H7 (cell line): Measurements from ENCODE around the gene STMN1. TPM values are rescaled to one million over a fixed set of nuclear protein-coding genes. Genes with fewer than 3 reads are reported as not detected.
"Not testable (repeated sequence)": the region's sequence is repeated elsewhere in the genome, so short reads cannot be mapped to it uniquely, and the experiment has no call there.

Experiments used
- DNase-seq: peaks from one replicate; pipeline ENCODE4 v3.0.0; 2012
- H3K27me3 ChIP-seq: 2 replicates; pipeline ENCODE4 v1.6.0; 2011; ENCODE audit warnings: mild to moderate bottlenecking, low read length; ENCODE audit not compliant: control insufficient read depth, insufficient read depth
- H3K36me3 ChIP-seq: replicated peaks from 2 replicates; pipeline ENCODE4 v1.5.1; 2011; ENCODE audit warnings: low read length; ENCODE audit not compliant: control insufficient read depth, insufficient read depth
- H3K4me3 ChIP-seq: 2 replicates; pipeline ENCODE4 v1.5.1; 2011; ENCODE audit warnings: low read depth, mild to moderate bottlenecking, control low read depth, low read length, moderate library complexity; ENCODE audit not compliant: insufficient read depth
- total RNA-seq: library from RNA; depleted of rRNA; stranded (reverse); fragments of >200 nt; shearing (Covaris generic); gene quantifications from 2 replicates; pipeline ENCODE4 v1.2.3, GENCODE V29; 2014; rRNA removed

Gene STMN1
- 388 and 484 TPM in 2 replicates for total RNA-seq

DNA sequence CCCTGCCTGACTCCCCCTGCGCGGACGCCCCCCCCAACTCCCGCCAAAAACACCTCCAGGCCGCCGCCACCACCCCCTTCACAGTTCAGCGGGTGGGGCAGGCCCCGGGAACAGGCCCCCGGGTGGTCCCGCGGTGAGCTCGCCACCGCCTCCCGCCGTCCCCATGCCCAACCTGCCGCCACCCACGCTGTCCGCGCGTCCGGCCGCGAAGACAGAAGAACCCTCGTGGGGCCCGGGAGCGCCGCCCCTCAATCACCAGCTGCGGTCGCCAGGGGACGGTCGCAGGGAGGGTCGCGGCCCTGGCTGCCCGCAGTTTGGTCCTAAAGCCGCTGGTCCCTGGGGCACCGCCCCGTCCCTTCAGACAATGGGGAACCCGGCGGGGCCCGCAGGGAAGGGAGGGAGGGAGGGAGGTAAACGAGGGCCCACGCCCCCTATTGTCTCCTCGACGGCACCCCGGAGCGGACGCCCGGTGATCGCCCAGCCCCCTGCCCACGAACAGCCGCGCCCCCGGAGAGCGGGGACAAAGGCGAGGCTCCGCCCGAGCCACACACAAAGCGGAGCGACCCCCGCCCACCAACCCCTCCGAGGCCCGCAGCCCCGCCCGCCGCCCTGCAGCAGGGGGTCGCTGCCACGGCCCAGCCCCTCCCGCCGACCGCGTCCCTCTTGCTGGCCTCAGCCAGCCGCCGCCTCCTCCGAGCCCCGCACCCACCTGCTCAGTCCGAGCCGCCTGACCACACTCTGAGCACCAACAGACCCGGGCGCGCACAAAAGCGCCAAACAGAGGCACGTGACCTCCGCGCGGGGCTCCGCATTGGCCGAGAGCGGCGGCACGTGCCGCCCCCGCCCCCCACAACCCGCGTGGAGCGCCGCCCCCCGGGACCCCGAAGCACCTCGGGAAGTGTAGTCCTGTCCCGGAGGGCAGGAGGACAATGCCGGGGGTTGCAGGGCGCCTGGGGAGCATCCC lies at the start of gene STMN1:
STMN1 (minus strand) TSS at position 740 of the 964 bp plus-strand sequence. CDS start 1,743 bp downstream, outside the sequence.
- H3K36me3 ChIP-seq: peaks cover 15% of the 10 kb centered on the region
- H3K4me3 ChIP-seq: peak within 1 kb of the TSS; percentile 90
- DNase-seq: peak; percentile 98
- H3K27me3 ChIP-seq: no peaks in the 10 kb centered on the region; the same call in 1 of the 2 replicates

DNA sequence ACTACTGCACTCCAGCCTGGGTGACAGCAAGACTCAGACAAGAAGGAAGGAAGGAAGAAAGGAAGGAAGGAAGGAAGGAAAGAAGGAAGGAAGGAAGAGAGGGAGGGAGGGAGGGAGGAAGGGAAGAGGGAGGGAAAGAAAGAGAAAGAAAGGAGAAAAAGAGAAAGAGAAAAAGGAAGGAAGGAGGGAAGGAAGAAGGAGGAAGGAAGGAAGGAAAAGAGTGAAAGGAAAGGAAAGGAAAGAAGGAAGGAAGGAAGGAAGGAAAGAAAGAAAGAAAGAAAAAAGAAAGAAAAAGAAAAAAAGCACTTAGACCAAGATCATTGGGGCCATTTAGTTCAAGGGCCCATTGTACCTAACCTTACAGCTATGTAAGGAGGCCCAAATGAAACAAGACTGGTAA lies 49.3 kb upstream of the STMN1 start:
- no peak for DNase-seq
- no peaks in the 10 kb centered on the region for H3K27me3 ChIP-seq
- no peaks in the 10 kb centered on the region; the same call in 1 of the 2 replicates for H3K36me3 ChIP-seq
- H3K4me3 ChIP-seq: no peak overlapping the region

DNA sequence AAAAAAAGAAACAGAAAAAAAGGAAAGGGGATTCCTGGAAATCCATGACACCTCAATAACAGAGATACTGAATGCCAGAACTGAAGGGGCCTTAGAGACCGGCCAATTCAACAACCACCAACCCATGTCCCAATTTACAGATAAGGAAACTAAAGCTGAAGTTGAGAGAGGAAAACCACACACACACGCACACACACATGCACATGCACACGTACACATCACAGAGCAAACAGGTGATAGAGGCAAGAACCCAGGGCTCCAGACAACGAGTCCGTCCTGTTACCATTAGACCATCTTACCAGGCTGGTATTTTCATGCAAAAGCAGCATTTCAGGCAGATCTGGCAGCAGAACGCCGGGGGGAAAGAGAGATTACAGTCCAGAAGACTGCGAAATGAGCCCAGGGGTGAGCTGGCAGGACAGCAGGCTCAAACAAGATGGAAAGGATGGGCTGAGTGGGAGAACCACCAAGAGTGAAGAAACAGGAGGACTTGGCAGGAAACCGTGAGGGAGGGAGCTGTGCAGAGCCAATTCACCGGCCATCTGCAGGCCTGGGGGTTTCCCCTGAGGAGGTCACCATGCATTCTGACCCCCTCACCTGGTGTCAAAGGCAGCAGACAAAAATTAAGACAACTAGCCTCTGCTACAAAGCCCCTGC lies 48.2 kb upstream of the STMN1 start:
- Histone ChIP-seq H3K36me3 (no peaks in the 10 kb centered on the region; the same call in 1 of the 2 replicates), H3K27me3 (no peaks in the 10 kb centered on the region), H3K4me3 (no peak overlapping the region)
- no peak for DNase-seq

DNA sequence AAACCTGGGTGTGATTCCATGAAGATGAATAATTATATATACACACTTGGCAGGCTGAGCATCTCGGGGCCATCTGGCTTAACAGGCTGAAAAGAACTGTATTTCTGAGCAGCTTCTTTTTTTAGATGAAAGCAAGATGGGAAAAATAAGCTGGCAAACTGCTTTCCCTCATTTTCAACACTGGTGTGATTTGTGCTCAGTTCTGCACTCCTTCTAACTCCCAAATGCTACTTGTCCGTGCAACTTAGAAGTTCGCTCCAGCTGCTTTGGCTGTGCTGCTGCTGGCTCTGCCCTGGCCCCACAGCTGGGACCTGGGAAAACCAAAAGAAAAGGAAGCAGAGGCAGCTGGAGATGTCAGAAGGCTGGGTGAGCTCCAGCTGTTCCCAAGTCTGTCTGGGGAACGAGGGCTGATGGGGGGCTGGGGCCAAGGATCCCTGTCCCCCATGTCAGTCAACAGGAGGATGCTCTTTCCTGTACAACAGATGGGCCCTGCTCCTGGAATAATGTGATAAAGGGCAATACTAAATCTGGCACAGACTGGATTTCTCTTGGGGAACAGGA lies 46.7 kb upstream of the STMN1 start:
- Histone ChIP-seq H3K36me3 (no peaks in the 10 kb centered on the region), H3K4me3 (no peak overlapping the region), H3K27me3 (no peaks in the 10 kb centered on the region)
- DNase-seq: no peak

DNA sequence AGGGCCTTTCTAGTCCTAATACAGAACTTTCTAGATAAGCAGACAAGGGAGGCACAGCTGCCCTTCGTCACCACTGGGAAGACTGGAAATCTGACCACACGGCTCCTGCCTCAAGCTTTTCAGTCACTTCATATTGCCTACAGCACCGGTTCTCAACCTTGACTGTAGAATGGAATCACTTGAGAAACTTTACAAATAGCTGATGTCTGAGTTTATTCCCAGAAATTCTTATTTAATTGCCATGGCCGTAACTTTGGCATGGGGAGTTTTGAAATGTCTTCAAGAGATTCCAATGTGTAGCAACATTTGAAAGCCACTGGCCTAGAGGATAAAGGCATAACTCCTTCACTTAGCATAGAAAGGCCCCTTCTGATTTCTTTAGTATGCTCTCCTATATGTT lies 42.4 kb upstream of the STMN1 start:
- Histone ChIP-seq H3K27me3 (no peaks in the 10 kb centered on the region), H3K4me3 (no peak overlapping the region)

DNA sequence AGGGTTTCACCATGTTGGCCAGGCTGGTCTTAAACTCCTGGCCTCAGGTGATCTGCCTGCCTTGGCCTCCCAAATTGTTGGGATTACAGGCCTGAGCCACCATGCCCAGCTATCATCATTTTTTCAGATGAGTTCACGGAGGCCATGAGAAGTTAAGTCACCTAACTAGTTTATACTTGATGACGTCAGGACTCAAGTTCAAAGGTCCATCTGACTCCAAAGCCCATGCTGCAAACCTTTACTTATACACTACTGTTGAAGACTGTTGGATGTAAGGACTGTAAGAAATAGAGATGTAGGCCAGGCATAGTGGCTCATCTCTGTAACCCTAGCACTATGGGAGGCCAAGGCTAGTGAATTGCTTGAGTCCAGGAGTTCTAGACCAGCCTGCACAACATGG lies 40.8 kb upstream of the STMN1 start:
- Histone ChIP-seq H3K27me3 (no peaks in the 10 kb centered on the region), H3K36me3 (no peaks in the 10 kb centered on the region), H3K4me3 (no peak overlapping the region)
- no peak for DNase-seq

More for the DNA sequence above, 42.4 kb upstream of the STMN1 start:
- DNase-seq: no peak
- no peaks in the 10 kb centered on the region for H3K36me3 ChIP-seq

DNA sequence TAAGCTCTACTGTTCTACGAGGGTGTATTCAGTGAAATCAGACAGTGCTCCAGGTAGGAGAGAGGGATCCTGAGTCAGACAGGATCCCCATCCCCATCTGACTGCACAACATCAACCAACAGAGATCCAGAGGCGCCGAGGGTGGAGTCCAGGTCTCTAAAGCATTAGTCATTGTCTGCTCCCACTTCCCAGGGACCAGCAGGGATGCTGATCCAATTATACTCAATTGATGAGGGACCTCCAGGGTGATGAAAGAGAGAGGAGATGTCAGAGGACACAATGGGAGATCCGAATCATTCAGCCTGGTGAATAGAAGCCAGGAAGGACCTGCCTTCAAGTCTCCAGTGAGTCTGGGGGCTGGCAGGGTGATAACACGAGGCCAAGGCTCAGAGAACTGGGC lies 39.5 kb upstream of the STMN1 start:
- Histone ChIP-seq H3K4me3 (no peak overlapping the region), H3K36me3 (no peaks in the 10 kb centered on the region), H3K27me3 (no peaks in the 10 kb centered on the region)
- DNase-seq: no peak

DNA sequence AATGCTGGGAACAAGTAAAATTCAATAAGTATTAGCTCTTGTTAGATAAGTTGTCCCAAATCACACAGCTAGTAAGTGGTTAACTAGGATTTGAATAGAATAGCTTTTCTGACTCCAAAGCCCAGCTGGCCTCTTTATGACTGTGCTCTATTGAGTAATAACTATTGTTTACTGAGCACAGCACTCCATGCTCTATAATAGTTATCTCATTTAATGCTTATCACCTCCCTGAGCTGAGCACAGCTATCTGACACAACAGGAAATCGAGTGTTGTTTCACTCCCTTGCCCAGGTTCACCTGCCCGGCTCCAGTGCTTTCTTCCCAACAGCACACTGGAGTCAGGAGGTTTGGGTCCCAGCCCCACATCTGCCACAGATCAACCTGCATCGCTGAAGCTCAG lies 38.8 kb upstream of the STMN1 start:
- Histone ChIP-seq H3K4me3 (no peak overlapping the region), H3K36me3 (no peaks in the 10 kb centered on the region), H3K27me3 (no peaks in the 10 kb centered on the region)
- DNase-seq: no peak

DNA sequence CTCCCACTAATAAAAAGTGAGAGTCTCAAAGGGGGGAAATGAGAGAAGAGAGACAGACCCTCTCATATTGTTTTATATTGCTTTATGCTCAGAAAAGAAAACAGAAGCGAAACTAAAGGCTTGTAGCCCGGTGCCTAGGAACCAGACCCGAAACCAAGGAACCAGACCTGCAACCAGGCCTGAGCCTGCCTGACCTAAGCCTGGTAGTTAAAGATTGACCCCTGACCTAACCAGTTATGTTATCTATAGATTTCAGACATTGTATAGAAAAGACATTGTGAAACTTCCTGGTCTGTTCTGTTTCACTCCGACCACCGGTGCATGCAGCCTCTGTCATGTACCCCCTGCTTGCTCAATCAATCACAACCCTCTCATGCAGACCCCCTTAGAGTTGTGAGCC lies 37.3 kb upstream of the STMN1 start:
- H3K36me3 ChIP-seq, H3K27me3 ChIP-seq, H3K4me3 ChIP-seq, DNase-seq: not testable (repeated sequence)

DNA sequence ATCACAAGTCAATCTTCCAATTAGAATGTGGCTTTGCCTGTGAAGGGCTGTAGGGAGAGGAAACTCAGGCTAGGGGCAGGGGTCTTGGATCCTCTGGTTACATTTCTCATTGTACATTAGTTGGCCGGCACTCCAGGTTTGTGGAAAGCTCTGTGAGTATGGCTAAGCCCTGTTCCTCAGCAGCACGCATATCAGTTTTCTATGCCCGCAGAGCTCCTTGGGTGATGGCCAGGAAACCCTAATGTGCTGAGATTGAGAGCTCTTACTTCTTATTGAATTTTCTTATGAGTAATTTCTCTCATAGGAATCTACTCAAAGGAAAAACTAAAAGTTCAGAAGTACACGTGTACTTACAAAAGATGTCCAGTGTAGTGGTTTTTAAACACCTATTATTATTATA lies 30.7 kb upstream of the STMN1 start:
- DNase-seq: no peak
- H3K4me3 ChIP-seq: no peak overlapping the region
- no peaks in the 10 kb centered on the region for H3K27me3 ChIP-seq
- no peaks in the 10 kb centered on the region for H3K36me3 ChIP-seq

DNA sequence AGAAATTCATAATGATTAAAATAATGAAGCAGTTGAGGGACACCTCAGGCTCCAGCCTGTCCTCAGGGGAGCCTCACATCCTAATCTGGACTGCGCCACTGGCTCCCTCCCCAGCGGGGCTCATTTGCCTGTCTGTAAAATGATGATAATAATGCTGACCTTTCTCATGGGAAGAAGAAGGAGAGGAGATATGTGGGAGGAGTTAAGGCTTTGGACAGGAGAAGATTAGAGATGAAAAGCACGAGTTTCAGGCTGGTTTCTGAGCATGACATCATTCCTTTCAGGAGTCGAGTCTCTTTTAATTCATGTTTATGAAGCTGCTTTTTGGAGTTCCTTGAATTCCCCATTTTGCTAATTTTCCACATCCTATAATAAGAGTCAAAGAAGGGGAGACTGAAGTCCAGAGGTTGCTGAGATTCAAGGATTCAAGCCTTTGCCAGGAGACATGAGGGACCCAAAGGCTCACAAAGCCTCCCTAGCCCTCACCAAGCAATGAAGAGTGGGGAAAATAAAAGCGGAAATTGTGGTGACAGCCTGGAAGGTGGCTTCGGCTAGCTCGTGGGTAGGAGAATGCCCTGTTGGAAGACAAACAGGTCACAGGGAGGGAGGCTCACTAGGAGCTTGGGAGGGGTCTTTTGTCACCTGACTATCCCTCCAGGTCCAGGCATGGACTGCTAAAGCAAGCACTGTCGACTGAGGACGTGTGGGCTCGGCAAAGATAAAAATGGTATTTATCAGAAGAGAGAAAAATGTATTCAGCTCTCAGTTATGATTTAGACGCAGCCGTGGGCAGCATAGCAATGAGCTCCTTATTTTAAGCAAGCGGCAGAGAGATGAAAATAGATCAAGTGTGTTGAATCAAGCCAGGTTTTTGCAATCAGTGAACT lies 27.5 kb upstream of the STMN1 start:
- no peak for DNase-seq
- no peaks in the 10 kb centered on the region for H3K36me3 ChIP-seq
- H3K4me3 ChIP-seq: no peak overlapping the region
- H3K27me3 ChIP-seq: no peaks in the 10 kb centered on the region

DNA sequence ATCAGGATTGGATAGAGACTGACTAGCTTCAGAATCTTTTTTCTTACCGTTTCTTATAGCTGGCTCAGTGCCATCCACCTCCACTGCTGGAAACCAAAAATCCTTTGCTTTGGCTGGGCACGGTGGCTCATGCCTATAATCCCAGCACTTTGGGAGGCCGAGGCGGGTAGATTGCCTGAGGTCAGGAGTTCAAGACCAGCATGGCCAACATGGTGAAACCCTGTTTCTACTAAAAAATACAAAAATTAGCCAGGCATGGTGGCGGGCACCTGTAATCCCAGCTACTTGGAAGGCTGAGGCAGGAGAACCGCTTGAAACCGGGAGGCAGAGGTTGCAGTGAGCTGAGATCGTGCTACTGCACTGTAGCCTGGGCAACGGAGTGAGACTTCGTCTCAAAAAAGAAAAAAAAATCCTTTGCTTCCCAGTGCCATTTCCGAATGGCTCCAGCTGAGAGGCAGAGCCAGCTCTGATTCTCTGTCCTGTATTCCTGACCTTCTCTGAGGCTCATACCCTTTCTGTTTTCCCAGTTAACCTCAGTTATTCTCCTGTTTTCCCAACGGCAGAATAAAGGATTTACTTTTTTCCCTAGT lies 26.7 kb upstream of the STMN1 start:
- not testable (repeated sequence) for DNase-seq, H3K27me3 ChIP-seq, H3K36me3 ChIP-seq, H3K4me3 ChIP-seq

DNA sequence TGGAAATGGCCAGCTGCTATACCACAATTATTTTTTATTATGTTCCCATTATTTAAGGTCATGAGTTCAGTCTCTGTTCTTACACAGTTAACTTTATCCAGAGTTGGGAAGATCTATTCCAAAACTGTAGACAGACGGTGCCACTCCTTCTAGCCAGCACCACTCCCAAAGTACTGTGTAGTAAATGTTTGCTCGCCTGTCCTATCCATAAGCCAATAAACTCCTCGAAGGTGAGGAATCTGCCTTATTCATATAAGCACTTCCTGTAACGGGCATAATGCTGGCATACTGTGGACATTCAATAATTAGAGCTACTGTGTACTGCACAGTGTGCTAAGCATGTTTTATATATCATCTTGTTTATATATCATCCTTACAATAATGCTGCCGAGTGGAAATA lies 26.1 kb upstream of the STMN1 start:
- DNase-seq: no peak
- no peak overlapping the region for H3K4me3 ChIP-seq
- H3K27me3 ChIP-seq: no peaks in the 10 kb centered on the region
- no peaks in the 10 kb centered on the region for H3K36me3 ChIP-seq

DNA sequence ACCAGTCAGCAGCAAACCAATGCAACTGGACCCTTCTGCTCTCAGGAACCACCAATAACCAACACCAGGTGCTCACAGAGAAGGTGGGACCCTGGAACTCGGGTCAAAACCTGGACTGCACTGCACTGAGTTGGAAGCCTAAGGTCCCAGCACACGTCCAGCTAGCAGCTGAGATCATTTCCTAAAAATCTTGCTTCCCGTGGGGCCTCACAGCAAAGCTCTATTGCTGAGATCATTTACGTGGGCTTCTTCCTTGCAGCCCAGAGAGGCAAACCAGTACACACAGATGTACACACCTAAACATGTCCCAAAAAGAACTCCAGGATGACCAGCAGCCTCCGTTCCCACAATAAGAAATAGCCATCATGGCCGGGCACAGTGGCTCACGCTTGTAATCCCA lies 22.8 kb upstream of the STMN1 start:
- Histone ChIP-seq H3K4me3 (no peak overlapping the region), H3K36me3 (no peaks in the 10 kb centered on the region), H3K27me3 (no peaks in the 10 kb centered on the region)
- no peak for DNase-seq
